ENCODE results near the gene ARPP21.

DNA sequence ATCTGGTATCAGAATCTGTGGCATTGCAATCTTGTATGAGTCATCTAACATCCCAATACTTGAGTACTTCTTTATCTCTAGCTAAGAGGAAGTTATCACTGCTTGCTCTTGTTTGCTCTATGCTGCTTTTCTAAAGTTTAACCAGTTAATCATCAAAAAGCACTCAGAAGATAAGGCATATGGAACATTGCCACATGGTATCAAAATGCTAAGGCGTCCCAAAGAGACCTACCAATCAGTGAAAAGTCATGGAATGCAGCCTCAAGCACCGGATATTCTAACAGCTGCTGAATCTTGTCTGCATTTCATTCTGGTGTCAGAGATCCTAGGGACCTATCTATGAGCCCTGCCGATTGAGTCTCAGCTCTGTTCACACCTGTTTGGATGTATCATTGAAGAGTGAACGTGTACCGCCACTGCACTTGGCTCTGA, 192.8 kb downstream of the ARPP21 start:
- TF ChIP-seq, protein P1, sequence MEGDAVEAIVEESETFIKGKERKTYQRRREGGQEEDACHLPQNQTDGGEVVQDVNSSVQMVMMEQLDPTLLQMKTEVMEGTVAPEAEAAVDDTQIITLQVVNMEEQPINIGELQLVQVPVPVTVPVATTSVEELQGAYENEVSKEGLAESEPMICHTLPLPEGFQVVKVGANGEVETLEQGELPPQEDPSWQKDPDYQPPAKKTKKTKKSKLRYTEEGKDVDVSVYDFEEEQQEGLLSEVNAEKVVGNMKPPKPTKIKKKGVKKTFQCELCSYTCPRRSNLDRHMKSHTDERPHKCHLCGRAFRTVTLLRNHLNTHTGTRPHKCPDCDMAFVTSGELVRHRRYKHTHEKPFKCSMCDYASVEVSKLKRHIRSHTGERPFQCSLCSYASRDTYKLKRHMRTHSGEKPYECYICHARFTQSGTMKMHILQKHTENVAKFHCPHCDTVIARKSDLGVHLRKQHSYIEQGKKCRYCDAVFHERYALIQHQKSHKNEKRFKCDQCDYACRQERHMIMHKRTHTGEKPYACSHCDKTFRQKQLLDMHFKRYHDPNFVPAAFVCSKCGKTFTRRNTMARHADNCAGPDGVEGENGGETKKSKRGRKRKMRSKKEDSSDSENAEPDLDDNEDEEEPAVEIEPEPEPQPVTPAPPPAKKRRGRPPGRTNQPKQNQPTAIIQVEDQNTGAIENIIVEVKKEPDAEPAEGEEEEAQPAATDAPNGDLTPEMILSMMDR (IDR thresholded peaks at IDR 0.05), result no peak
- no peak for TF ChIP-seq NR3C1 (CRISPR knock-in tag; conservative IDR thresholded peaks at IDR 0.05; ENCODE audit: low read depth)
- TF ChIP-seq, protein P2, sequence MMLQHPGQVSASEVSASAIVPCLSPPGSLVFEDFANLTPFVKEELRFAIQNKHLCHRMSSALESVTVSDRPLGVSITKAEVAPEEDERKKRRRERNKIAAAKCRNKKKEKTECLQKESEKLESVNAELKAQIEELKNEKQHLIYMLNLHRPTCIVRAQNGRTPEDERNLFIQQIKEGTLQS (CRISPR knock-in tag; conservative IDR thresholded peaks at IDR 0.05), result no peak
- no peak for TF ChIP-seq CBFB (CRISPR knock-in tag; IDR thresholded peaks at IDR 0.05; ENCODE audit: low read depth)
- TF ChIP-seq ESRRA (CRISPR knock-in tag; IDR thresholded peaks at IDR 0.05; ENCODE audit: borderline replicate concordance), result no peak
- no peak for TF ChIP-seq ZBTB21 (CRISPR knock-in tag; IDR thresholded peaks at IDR 0.05; ENCODE audit: borderline replicate concordance)
- TF ChIP-seq TP53 (CRISPR knock-in tag; IDR thresholded peaks at IDR 0.05), result no peak
- TF ChIP-seq, protein P3, sequence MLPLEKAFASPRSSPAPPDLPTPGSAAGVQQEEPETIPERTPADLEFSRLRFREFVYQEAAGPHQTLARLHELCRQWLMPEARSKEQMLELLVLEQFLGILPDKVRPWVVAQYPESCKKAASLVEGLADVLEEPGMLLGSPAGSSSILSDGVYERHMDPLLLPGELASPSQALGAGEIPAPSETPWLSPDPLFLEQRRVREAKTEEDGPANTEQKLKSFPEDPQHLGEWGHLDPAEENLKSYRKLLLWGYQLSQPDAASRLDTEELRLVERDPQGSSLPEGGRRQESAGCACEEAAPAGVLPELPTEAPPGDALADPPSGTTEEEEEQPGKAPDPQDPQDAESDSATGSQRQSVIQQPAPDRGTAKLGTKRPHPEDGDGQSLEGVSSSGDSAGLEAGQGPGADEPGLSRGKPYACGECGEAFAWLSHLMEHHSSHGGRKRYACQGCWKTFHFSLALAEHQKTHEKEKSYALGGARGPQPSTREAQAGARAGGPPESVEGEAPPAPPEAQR (CRISPR knock-in tag; IDR thresholded peaks at IDR 0.05), result no peak
- no peak for TF ChIP-seq SOX15 (CRISPR knock-in tag; IDR thresholded peaks at IDR 0.05)

Data from WTC11 (cell line).